ENCODE results near the gene FANCB. TPM values are rescaled to one million over a fixed set of nuclear protein-coding genes. Genes with fewer than 3 reads are reported as not detected.

The FANCB gene
- 6.5 TPM for total RNA-seq

GRCh38 chrX:14872851-14873675 lies at the start of gene FANCB, which contains the start of gene MOSPD2:
TSS of gene FANCB (minus strand) at chrX:14873069. CDS start at chrX:14865510, 7,559 bp downstream.
TSS of gene MOSPD2 (plus strand) at chrX:14873421. CDS start at chrX:14873529, 108 bp downstream.

Other genes with a start within 250 kb of the FANCB start
- 13.3 TPM for gene MOSPD2, start 352 bp upstream of the FANCB start, total RNA-seq